Ishikawa (cell line): ENCODE measurements around the gene MACROD2.

Experiments
- CREB1 ChIP-seq: IDR thresholded peaks from 2 replicates; pipeline ENCODE4 v1.6.1; 2012; ENCODE audit warnings: low read depth
- EGR1 ChIP-seq: IDR thresholded peaks from 2 replicates; pipeline ENCODE4 v1.6.1; 2012
- EP300 ChIP-seq: IDR thresholded peaks from 2 replicates; pipeline ENCODE4 v1.6.1; 2012; ENCODE audit warnings: borderline replicate concordance
- RAD21 ChIP-seq: IDR thresholded peaks from 2 replicates; pipeline ENCODE4 v1.6.1; 2012; ENCODE audit warnings: low read depth
- TAF1 ChIP-seq: IDR thresholded peaks from 2 replicates; pipeline ENCODE4 v1.6.1; 2012; ENCODE audit warnings: low read depth, mild to moderate bottlenecking
- TF ChIP-seq, protein P1 (sequence below): IDR thresholded peaks from 2 replicates; pipeline ENCODE4 v1.6.1; 2012; ENCODE audit warnings: low read depth, mild to moderate bottlenecking

DNA sequence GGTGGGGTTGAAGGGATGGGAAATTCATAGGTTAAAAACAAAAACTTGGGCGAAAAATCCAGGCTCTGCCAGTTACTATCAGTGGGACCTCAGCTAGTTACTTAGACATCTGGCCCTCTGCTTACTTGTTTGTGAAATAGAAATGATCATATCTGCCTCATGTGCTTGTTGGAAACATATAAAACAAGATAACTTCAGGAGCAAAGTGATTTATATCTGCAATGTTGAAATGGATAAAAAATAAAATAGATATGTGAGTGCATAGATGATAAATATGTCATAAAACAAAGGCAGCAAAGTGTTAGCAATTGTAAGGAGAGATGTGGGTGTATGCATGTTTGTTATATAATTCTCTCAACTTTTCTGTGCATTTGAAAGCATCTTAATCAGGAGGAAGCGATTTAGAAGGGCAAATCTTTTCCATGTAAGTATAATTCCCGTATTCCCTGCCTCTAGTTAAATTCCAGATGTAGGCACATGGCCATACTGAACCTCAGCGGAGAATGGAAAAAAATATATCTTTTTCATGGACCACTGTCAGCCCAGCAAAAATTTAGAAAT is 921.1 kb downstream of the MACROD2 start:
- no peak for TF ChIP-seq RAD21
- TF ChIP-seq, protein P1, sequence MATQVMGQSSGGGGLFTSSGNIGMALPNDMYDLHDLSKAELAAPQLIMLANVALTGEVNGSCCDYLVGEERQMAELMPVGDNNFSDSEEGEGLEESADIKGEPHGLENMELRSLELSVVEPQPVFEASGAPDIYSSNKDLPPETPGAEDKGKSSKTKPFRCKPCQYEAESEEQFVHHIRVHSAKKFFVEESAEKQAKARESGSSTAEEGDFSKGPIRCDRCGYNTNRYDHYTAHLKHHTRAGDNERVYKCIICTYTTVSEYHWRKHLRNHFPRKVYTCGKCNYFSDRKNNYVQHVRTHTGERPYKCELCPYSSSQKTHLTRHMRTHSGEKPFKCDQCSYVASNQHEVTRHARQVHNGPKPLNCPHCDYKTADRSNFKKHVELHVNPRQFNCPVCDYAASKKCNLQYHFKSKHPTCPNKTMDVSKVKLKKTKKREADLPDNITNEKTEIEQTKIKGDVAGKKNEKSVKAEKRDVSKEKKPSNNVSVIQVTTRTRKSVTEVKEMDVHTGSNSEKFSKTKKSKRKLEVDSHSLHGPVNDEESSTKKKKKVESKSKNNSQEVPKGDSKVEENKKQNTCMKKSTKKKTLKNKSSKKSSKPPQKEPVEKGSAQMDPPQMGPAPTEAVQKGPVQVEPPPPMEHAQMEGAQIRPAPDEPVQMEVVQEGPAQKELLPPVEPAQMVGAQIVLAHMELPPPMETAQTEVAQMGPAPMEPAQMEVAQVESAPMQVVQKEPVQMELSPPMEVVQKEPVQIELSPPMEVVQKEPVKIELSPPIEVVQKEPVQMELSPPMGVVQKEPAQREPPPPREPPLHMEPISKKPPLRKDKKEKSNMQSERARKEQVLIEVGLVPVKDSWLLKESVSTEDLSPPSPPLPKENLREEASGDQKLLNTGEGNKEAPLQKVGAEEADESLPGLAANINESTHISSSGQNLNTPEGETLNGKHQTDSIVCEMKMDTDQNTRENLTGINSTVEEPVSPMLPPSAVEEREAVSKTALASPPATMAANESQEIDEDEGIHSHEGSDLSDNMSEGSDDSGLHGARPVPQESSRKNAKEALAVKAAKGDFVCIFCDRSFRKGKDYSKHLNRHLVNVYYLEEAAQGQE = no peak
- TF ChIP-seq EGR1 = no peak
- TF ChIP-seq TAF1 = no peak
- no peak for TF ChIP-seq EP300
- no peak for TF ChIP-seq CREB1
